HepG2 (cell line): ENCODE measurements around the gene KCNH1. TPM values are rescaled to one million over a fixed set of nuclear protein-coding genes. Genes with fewer than 3 reads are reported as not detected.

ENCODE experiments used
- HMGXB3 ChIP-seq: sonication (generic); formaldehyde crosslinking; IDR thresholded peaks from 2 replicates; pipeline ENCODE4 v1.4.0; 2020; ENCODE audit warnings: missing genetic modification reagents, borderline replicate concordance
- IRF1 ChIP-seq: sonication (generic); formaldehyde crosslinking; IDR thresholded peaks from 2 replicates; pipeline ENCODE4 v1.4.0; 2020; ENCODE audit warnings: low read depth, mild to moderate bottlenecking, missing genetic modification reagents
- MED8 ChIP-seq: sonication (generic); formaldehyde crosslinking; IDR thresholded peaks from 2 replicates; pipeline ENCODE4 v1.8.1; 2023; ENCODE audit warnings: mild to moderate bottlenecking, missing genetic modification reagents; ENCODE audit not compliant: insufficient replicate concordance
- NFE2 ChIP-seq: sonication (generic); formaldehyde crosslinking; IDR thresholded peaks from 2 replicates; pipeline ENCODE4 v1.4.0; 2020; ENCODE audit warnings: missing genetic modification reagents
- NPAS2 ChIP-seq: sonication (generic); formaldehyde crosslinking; IDR thresholded peaks from 2 replicates; pipeline ENCODE4 v1.8.0; 2022; ENCODE audit warnings: mild to moderate bottlenecking, missing genetic modification reagents, borderline replicate concordance
- SOX5 ChIP-seq: IDR thresholded peaks from 2 replicates; pipeline ENCODE4 v1.6.1; 2016; ENCODE audit warnings: borderline replicate concordance
- TCF7L2 ChIP-seq: IDR thresholded peaks from 2 replicates; pipeline ENCODE4 v1.6.1; 2011; ENCODE audit warnings: mild to moderate bottlenecking, low read depth, low read length, moderate library complexity
- TFE3 ChIP-seq: IDR thresholded peaks from 2 replicates; pipeline ENCODE4 v1.6.1; 2016
- ZBED4 ChIP-seq: sonication (generic); formaldehyde crosslinking; IDR thresholded peaks from 2 replicates; pipeline ENCODE4 v1.4.0; 2020; ENCODE audit warnings: missing genetic modification reagents, borderline replicate concordance
- ZGPAT ChIP-seq: IDR thresholded peaks from 2 replicates; pipeline ENCODE4 v1.6.1; 2016; ENCODE audit warnings: mild to moderate bottlenecking
- ZNF280D ChIP-seq: sonication (generic); formaldehyde crosslinking; IDR thresholded peaks from 2 replicates; pipeline ENCODE4 v1.5.1; 2020; ENCODE audit warnings: mild to moderate bottlenecking, missing genetic modification reagents
- ZNF549 ChIP-seq: sonication (generic); formaldehyde crosslinking; IDR thresholded peaks from 2 replicates; pipeline ENCODE4 v1.5.0; 2020; ENCODE audit warnings: missing genetic modification reagents
- polyA plus RNA-seq, 8 experiments: library from polyadenylated mRNA; depleted of rRNA in 3 of 8; stranded (reverse) in 7 of 8; unstranded in 1 of 8; fragments of >200 nt; fragmentation: Illumina TruSeq in 4 of 8; extraction: Trizol in 4 of 8; gene quantifications; 2 replicates each; pipeline versions ENCODE4 v1.2.1 to v1.2.3, GENCODE V29; 2011 to 2016; ENCODE audit warnings: low read depth in 4 of 8, missing spikeins in 1 of 8, mixed read lengths in 1 of 8; ENCODE audit not compliant: insufficient read depth in 1 of 8
- total RNA-seq, 5 experiments: library from RNA; depleted of rRNA; stranded (reverse); fragments of >200 nt; fragmentation: Illumina TruSeq; extraction: Trizol; gene quantifications; 2 replicates each; pipeline ENCODE4 v1.2.3, GENCODE V29; 2016; ENCODE audit warnings: low read depth in 1 of 5

Gene KCNH1
- total and polyA plus RNA-seq, 2 of the 13 experiments (the other 11 are each of a cell fraction or from before 2014, with no cell fraction given): not detected

- TF ChIP-seq NPAS2 (no peak), ZNF549 (CRISPR knock-in tag) (no peak), ZGPAT (CRISPR knock-in tag) (0 out of 2 replicates have a peak, but pooled peaks have one; percentile 51), MED8 (CRISPR knock-in tag) (no peak), ZBED4 (CRISPR knock-in tag) (peak; percentile 29; the same call in 1 of the 2 replicates), ZNF280D (no peak), HMGXB3 (CRISPR knock-in tag) (no peak), TCF7L2 (no peak), SOX5 (CRISPR knock-in tag) (no peak), NFE2 (CRISPR knock-in tag) (no peak), TFE3 (CRISPR knock-in tag) (no peak), IRF1 (CRISPR knock-in tag) (no peak)
Observed at GRCh38 chr1:211133836-211134669, at the start of gene KCNH1 (continued).
